Sigmoid colon (tissue), 4 donors: ENCODE data around the gene CDC42BPB.

Experiments used
- CTCF ChIP-seq, 4 experiments: fragments of 450-650 bp in 3 of 4; fragments of 200-600 bp in 1 of 4; IDR thresholded peaks; one replicate each; pipeline ENCODE4 v1.5.1; 2016 to 2019; ENCODE audit warnings: antibody characterized with exemption in 4 of 4, mild to moderate bottlenecking in 3 of 4, moderate library complexity in 2 of 4
- EP300 ChIP-seq, 4 donors: sonication (generic); formaldehyde crosslinking; IDR thresholded peaks; one replicate each; pipeline ENCODE4 v1.6.1; 2017; ENCODE audit warnings: antibody characterized with exemption in 4 of 4
- POLR2A ChIP-seq, 2 donors: fragments of 450-650 bp; IDR thresholded peaks; one replicate each; pipeline ENCODE4 v1.6.1; 2016; ENCODE audit warnings: antibody characterized with exemption in 2 of 2, mild to moderate bottlenecking in 2 of 2, moderate library complexity in 2 of 2
- POLR2AphosphoS5 ChIP-seq, 4 donors: sonication (generic); formaldehyde crosslinking; IDR thresholded peaks; one replicate each; pipeline ENCODE4 v1.6.1; 2017; ENCODE audit warnings: antibody characterized with exemption in 4 of 4

- no peak for TF ChIP-seq POLR2A (IDR thresholded peaks at IDR 0.05)
- no peak for TF ChIP-seq CTCF (IDR thresholded peaks at IDR 0.05)
- peak in 2 of 4 donors; percentile 18 to 34 for TF ChIP-seq POLR2AphosphoS5 (IDR thresholded peaks at IDR 0.05)
- no peak for TF ChIP-seq EP300 (IDR thresholded peaks at IDR 0.05)
Observed at GRCh38 chr14:102949062-102949800, 108.1 kb downstream of the CDC42BPB start.
